ENCODE measurements around the gene NRXN3.

Gene NRXN3

DNA sequence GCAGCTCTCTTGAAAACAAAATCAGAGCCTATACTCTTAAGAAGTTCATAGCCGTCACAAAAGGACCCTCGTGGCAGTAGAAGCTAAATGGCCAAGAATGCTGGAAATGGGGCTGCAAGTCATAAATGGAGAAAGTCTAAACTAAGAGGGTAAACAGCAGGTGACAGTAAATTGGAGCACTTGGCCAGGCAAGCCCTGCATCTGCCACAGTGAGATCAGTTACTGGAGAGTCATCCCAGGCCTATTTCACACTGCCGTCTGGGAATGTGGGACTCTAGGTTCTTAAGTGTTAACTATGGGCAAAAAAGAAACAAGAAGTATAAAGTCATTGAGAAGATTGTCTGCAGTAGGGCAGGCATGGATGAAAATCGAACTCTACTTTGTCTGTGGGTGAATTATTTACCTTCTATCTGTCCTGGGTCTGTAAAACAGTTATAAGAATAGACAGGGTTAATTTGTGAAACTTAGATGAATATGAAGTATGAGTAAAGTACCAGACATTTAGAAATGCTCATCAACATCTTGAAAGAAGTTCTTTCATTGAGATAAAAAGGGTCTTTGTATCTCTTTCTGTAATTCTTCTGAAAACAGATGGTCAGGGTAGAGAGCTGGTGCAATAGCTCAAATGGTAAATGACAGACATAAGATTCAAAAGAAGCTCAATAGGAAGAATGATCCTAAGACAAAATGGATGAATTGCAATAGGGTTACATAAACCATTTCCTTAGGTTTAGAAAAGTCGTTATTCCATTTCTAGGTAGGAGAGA, 1248.7 kb downstream of the NRXN3 start:
- DNase-seq (ENCODE audit: low read depth), result no peak

DNA sequence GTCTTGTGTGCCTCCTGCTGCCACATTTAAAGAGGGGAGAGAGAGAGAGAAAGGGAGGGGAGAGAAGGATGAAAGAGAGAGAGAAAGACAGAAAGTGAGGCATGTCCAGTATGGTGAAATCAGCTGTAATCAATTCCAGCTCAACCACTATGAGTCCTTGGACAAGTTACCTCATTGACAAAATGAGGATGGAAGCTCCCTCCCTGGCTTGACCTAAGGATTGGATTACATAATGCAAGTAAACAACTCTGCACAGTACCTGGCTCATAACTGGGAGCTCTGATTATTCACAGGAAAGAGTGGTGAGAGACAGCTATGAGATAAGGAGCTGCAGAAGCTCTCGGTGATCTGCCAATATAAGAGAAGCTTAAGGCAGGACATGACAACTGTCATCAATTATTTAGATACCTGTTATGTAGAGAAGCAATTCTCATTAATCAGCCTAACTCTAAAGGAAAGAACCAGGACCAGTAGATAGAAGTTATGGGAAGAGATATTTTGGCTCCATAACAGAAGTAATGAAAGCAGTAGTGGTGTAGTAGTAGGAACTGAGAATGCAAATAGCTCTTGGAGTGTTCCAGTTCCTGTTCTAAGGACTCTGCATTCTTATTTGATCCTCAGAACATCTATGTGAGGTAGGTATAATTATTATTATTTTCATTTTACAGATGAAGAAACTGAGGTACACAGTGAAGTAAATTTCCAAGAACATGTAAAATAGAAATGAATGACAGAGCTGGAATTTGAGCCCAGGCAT, 1249.6 kb downstream of the NRXN3 start:
- no peak for DNase-seq (ENCODE audit: low read depth)

GRCh38 chr14:79420725-79421124, 1250.6 kb downstream of the NRXN3 start:
- DNase-seq (ENCODE audit: low read depth), result no peak

- DNase-seq (ENCODE audit: low read depth), result no peak
Measured at GRCh38 chr14:79421811-79422210, 1251.6 kb downstream of the NRXN3 start.

GRCh38 chr14:79424462-79424861, 1254.3 kb downstream of the NRXN3 start:
- DNase-seq (ENCODE audit: low read depth), result no peak

DNA sequence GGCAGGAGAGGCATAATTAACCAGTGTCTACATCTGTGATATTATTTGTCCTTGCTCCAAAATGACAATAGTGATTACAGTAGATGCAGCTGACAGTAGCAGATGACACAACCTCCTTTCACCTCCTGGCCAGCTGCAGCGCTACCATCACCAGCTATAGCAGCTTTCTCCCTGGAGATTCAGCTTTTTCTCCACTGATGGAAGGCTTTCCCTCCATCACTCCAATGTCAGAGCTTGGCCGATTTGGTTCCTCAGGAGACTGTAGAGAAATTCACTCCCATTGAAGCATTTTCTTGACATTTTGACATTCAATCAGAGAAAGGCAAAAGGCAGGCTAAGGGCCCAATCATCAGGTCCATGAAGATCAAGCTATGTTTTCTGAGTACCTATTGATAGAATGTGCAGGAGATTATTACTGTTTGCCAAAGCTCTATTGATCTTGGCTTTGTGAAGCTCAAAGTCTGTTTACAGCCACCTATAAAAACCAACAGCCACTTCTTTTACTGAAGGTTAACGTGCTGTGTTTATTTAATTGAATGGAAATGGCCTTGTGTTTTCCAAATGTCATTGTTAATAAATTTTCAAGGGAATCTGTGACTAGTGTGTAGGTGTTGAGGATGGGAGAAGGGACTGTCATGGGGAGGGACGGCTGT, 1256.1 kb downstream of the NRXN3 start:
- DNase-seq (ENCODE audit: low read depth), result no peak

DNA sequence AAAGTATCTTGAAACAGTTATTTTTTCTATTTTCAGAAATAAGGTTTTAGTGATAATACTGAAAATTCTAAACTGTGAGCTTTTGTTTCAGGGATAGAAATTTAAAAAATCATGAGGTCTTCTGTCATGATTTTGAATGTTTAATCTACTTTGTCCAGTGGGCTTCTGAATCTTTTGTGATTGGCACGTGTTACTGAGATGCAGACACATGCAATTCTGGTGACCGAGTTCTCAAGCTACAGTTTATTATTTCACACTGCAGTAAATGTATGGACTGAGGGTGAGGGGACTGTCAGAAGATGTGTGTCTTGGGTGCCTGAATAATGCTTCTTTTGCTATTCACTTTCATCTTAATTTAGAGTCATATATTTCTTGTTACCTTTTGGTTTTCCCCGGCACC, 1262.5 kb downstream of the NRXN3 start:
- DNase-seq (ENCODE audit: low read depth), result no peak

- DNase-seq (ENCODE audit: low read depth), result no peak
Measured at GRCh38 chr14:79436335-79436734, 1266.2 kb downstream of the NRXN3 start.

- no peak for DNase-seq (ENCODE audit: low read depth)
Measured at GRCh38 chr14:79437951-79438350, 1267.8 kb downstream of the NRXN3 start.

GRCh38 chr14:79438696-79439342, 1268.6 kb downstream of the NRXN3 start:
- DNase-seq (ENCODE audit: low read depth), result no peak

DNA sequence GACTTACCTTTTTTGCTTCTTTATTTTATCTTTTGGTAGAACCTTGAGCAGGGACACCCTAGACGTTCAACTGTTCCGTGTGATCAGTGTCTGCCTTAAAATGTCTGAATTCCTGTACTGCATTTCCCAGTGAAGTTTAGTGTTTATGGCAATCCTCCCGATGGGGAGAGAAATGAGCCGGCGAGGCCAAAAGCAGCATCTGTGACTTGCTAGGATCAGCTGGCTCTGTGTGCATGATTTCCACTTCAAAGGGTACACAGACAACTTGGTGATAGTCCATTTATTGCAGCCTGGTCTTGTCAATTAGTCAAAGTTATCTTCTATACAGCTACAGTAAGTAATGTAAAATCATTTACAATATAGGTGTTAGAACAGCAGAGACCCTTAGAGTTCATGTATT, 1272.6 kb downstream of the NRXN3 start:
- no peak for DNase-seq (ENCODE audit: low read depth)

DNA sequence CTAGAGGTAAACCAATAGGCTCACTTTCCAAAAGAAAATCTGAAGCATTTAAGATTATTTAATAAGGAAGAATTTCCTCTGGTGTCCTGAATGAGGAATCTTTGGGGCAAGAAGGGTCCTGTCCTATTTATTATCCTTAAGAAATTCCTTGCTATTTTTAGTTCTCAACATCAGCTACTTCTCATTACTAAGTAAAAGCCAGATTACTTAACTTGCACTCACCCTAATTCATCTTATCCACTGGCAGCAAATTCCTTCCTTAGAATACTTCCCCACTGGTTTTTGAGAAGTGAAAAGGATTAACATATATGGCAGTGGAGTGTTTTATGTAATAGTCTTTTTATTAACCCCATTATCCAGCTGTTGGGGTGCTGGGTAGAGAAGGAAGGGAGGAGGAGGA, 1273.4 kb downstream of the NRXN3 start:
- no peak for DNase-seq (ENCODE audit: low read depth)

DNA sequence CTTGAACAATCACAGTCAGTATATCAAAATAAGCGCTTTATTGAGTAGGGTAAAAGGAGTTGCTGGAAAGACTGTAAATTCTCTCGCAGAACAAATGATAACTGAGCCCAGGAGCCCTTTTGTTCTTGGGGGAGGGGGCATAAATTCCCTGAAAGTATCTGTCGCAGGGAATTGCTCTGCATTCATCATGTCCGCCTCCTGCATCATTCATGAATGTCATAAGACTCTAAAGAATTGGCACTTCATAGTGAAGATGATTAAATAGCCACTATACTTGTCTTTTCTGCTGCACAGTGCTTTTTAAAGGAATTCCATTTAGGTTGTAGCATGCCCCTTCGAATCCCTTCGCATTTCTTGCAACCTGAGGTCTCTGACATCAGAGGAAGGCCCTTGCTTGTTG, 1278.8 kb downstream of the NRXN3 start:
- DNase-seq (ENCODE audit: low read depth), result no peak

DNA sequence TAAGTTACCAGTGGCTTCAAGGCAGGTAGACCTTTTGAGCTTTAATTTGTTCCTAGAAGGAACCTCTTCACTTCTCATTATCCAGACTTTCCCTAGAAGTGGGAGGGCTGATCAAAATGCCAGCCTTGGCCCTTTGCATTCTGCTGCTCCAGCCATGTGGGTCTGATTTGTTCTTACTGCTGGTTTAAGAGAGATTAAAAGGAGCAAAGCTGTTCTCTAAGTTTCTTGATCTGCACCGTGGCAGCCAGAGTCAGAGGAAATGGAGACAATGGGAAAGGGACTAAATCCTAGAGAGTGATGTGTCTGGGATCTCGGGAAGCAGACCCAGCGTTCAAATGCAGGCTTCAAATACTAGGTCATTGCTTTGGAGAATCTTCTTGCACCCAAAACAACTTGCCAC, 1281.4 kb downstream of the NRXN3 start:
- no peak for DNase-seq (ENCODE audit: low read depth)

- DNase-seq (ENCODE audit: low read depth), result no peak
Measured at GRCh38 chr14:79453276-79453675, 1283.1 kb downstream of the NRXN3 start.

DNA sequence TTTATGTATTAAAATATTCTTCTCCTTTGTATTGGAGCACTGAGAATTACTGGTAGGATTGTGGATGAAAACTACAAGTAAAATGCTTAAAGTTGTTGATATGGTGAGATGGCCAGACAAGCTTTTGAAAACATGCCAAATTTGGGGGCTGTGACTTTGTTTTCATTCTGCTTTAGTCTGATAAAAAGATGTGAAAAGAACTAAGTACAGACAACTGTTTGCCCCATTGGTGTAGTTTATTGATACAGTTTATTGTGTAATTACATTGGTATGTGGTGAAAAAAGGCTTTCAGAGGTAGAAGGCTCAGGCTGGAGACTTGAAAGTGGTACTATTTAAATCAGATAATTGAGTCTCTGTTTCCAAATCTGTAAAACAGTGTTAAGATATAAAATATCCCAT, 1294.3 kb downstream of the NRXN3 start:
- DNase-seq (ENCODE audit: low read depth), result no peak

DNA sequence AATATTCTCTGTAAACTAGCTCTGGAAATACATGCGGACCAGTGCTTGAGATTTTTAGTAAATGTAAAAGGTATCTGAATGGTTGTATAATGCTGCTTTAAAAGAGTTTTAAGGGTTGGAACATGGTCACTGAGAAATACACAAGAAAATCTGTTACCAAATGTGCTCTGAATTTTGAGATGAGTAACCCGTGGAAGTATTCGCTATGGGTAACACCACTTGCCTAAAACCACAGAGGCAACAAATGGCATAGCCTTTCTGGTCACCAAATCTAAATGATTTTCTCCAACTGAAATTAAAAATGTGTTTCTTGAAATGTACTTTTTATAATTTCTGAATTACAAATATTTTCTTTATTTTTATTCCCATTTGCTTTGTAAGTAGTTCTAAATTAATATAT, 1295.5 kb downstream of the NRXN3 start:
- DNase-seq (ENCODE audit: low read depth), result no peak

- no peak for DNase-seq (ENCODE audit: low read depth)
Measured at GRCh38 chr14:79466938-79467527, 1296.9 kb downstream of the NRXN3 start.

DNA sequence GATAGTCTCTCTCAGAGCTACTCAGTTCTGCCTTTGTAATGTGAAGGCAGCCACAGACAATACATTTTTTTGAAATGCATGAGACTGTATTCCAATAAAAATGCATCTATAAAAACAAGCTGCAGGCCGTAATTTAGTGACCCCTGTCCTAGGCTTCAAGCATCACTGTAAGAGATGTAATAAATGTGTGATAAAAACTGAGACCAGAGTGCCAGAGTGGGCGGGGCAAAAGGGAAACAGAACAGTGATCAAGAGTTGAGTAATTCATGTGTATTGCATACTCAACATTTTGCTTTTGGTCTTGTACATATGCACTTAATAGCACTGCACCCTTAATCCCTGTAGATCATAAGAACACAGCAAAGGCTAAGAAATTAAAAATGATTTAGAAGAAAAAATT, 1297.7 kb downstream of the NRXN3 start:
- no peak for DNase-seq (ENCODE audit: low read depth)

- DNase-seq (ENCODE audit: low read depth), result no peak
Measured at GRCh38 chr14:79468486-79468885, 1298.3 kb downstream of the NRXN3 start.

- DNase-seq (ENCODE audit: low read depth), result no peak
Measured at GRCh38 chr14:79473651-79474050, 1303.5 kb downstream of the NRXN3 start.

DNA sequence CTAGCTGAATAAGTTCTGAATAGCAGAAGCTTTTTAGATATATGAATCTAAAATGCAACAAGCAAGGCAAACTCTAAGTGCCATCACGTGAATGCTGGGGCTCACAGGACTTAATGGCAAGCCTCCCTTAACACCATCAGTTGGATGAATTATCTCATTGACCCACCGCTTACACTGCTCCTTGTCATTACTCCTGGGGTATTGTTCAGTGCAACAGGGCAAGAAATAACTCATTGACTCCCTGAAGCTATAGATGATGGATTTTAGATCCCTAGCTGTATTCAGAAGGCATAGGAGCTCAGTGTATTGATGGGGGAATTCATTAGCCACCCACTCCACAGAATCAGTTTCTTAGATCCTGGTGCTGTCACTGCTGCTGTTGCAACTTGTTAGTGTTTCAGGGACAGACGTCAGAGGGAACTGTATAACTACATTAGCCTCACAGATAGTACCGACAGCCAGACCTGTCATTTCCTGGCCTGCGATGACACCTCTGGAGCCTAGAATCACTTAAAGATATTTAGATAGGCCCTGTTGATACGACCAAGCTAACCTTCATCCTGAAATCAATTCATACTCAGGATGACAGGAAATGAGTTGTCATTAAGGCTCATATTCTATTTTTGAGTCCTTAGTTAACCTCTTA, 1305.8 kb downstream of the NRXN3 start:
- DNase-seq (ENCODE audit: low read depth), result no peak
